Measurements from ENCODE around the gene MFSD11. TPM values are rescaled to one million over a fixed set of nuclear protein-coding genes. Genes with fewer than 3 reads are reported as not detected.

The MFSD11 gene
- total RNA-seq, 1 donor from 2014 or later: 24.1 TPM

- no peaks in the 10 kb centered on the region for H3K36me3 ChIP-seq
- no peak overlapping the region for H3K27ac ChIP-seq
- no peak overlapping the region for H3K4me3 ChIP-seq
- H3K9me3 ChIP-seq: no peaks in the 10 kb centered on the region
- H3K4me1 ChIP-seq: no peaks in the 10 kb centered on the region
- TF ChIP-seq POLR2A (IDR thresholded peaks at IDR 0.05): no peak
- TF ChIP-seq POLR2AphosphoS5 (IDR thresholded peaks at IDR 0.05; ENCODE audit: insufficient read depth in 1 of 2, low read depth in 1 of 2): no peak
- no peak for TF ChIP-seq CTCF (IDR thresholded peaks at IDR 0.05)
- no peaks in the 10 kb centered on the region for H3K27me3 ChIP-seq
- intact Hi-C loops (cut with DNase I): no loop called here
- DNase-seq (ENCODE audit: extremely low spot score in 2 of 2): no peak
These were observed 78.7 kb downstream of the MFSD11 start for GRCh38 chr17:76816590-76817135.

GRCh38 chr17:76820039-76820438 is 82.1 kb downstream of the MFSD11 start:
- Histone ChIP-seq H3K9me3 (no peaks in the 10 kb centered on the region), H3K4me3 (no peak overlapping the region), H3K4me1 (no peaks in the 10 kb centered on the region), H3K27ac (no peak overlapping the region), H3K36me3 (no peaks in the 10 kb centered on the region), H3K27me3 (no peaks in the 10 kb centered on the region)
- no peak for DNase-seq (ENCODE audit: extremely low spot score in 2 of 2)
- no peak for TF ChIP-seq CTCF (IDR thresholded peaks at IDR 0.05)
- TF ChIP-seq POLR2AphosphoS5 (IDR thresholded peaks at IDR 0.05; ENCODE audit: insufficient read depth in 1 of 2, low read depth in 1 of 2): no peak
- no peak for TF ChIP-seq POLR2A (IDR thresholded peaks at IDR 0.05)
- intact Hi-C loops (cut with DNase I): no loop called here

GRCh38 chr17:76820561-76820960 is 82.6 kb downstream of the MFSD11 start:
- Histone ChIP-seq H3K27me3 (no peaks in the 10 kb centered on the region), H3K27ac (no peak overlapping the region), H3K4me1 (no peaks in the 10 kb centered on the region), H3K4me3 (no peak overlapping the region), H3K36me3 (no peaks in the 10 kb centered on the region), H3K9me3 (no peaks in the 10 kb centered on the region)
- no peak for DNase-seq (ENCODE audit: extremely low spot score in 2 of 2)
- no peak for TF ChIP-seq CTCF (IDR thresholded peaks at IDR 0.05)
- TF ChIP-seq POLR2AphosphoS5 (IDR thresholded peaks at IDR 0.05; ENCODE audit: insufficient read depth in 1 of 2, low read depth in 1 of 2): no peak
- TF ChIP-seq POLR2A (IDR thresholded peaks at IDR 0.05): no peak
- intact Hi-C loops (cut with DNase I): no loop called here

GRCh38 chr17:76822184-76822778 is 84.4 kb downstream of the MFSD11 start:
- no peaks in the 10 kb centered on the region for H3K27me3 ChIP-seq
- no peak overlapping the region for H3K27ac ChIP-seq
- intact Hi-C loops (cut with DNase I): no loop called here
- TF ChIP-seq CTCF (IDR thresholded peaks at IDR 0.05) (no peak), POLR2A (IDR thresholded peaks at IDR 0.05) (no peak), POLR2AphosphoS5 (IDR thresholded peaks at IDR 0.05; ENCODE audit: insufficient read depth in 1 of 2, low read depth in 1 of 2) (no peak)
- H3K4me1 ChIP-seq: no peaks in the 10 kb centered on the region
- H3K9me3 ChIP-seq: no peaks in the 10 kb centered on the region
- H3K36me3 ChIP-seq: no peaks in the 10 kb centered on the region
- no peak for DNase-seq (ENCODE audit: extremely low spot score in 2 of 2)
- no peak overlapping the region for H3K4me3 ChIP-seq

- DNase-seq (ENCODE audit: extremely low spot score in 2 of 2): no peak
- no peaks in the 10 kb centered on the region for H3K4me1 ChIP-seq
- no peak overlapping the region for H3K4me3 ChIP-seq
- TF ChIP-seq POLR2A (IDR thresholded peaks at IDR 0.05): no peak
- no peaks in the 10 kb centered on the region for H3K27me3 ChIP-seq
- no peak overlapping the region for H3K27ac ChIP-seq
- intact Hi-C loops (cut with DNase I): no loop called here
- H3K9me3 ChIP-seq: no peaks in the 10 kb centered on the region
- no peaks in the 10 kb centered on the region for H3K36me3 ChIP-seq
These were observed 86.2 kb downstream of the MFSD11 start for GRCh38 chr17:76824093-76824492.
